GM23338 (cell line): Measurements from ENCODE around the gene DTNB. TPM values are rescaled to one million over a fixed set of nuclear protein-coding genes. Genes with fewer than 3 reads are reported as not detected.
A peak's percentile ranks its signal among the peaks of the same experiment; 100 is the strongest.

Experiments
- ATAC-seq: fragments of 200-7000 bp; cut with Tn5 transposase; 3 replicates; pipeline ENCODE4 v1.9.1; 2020
- DNase-seq: peaks from one replicate; pipeline ENCODE4 v3.0.0-alpha.2; 2015; ENCODE audit warnings: low spot score
- H2AFZ ChIP-seq: fragments of 200-600 bp; sonication (generic); 2 replicates; pipeline ENCODE4 v1.8.0; 2016; ENCODE audit warnings: antibody characterized with exemption, mild to moderate bottlenecking, moderate library complexity
- H3F3A ChIP-seq: fragments of 200-600 bp; sonication (generic); replicated peaks from 2 replicates; pipeline ENCODE4 v1.8.0; 2017; ENCODE audit warnings: antibody characterized with exemption, mixed run types, low read depth
- H3K27ac ChIP-seq: fragments of 200-600 bp; sonication (generic); 2 replicates; pipeline ENCODE4 v1.6.1; 2016; ENCODE audit warnings: low read depth
- H3K27me3 ChIP-seq: fragments of 200-600 bp; sonication (generic); 2 replicates; pipeline ENCODE4 v1.8.0; 2016; ENCODE audit warnings: mild to moderate bottlenecking, mixed run types, moderate library complexity; ENCODE audit not compliant: insufficient read depth
- H3K36me3 ChIP-seq: fragments of 200-600 bp; sonication (generic); 2 replicates; pipeline ENCODE4 v1.8.0; 2016; ENCODE audit warnings: mild to moderate bottlenecking; ENCODE audit not compliant: insufficient read depth
- H3K4me1 ChIP-seq: fragments of 200-600 bp; sonication (generic); 2 replicates; pipeline ENCODE4 v1.8.0; 2016; ENCODE audit warnings: mild to moderate bottlenecking, moderate library complexity; ENCODE audit not compliant: insufficient read depth
- H3K4me2 ChIP-seq: fragments of 200-600 bp; sonication (generic); 2 replicates; pipeline ENCODE4 v1.7.1; 2017; ENCODE audit warnings: mixed run types
- H3K4me3 ChIP-seq: fragments of 200-600 bp; sonication (generic); 2 replicates; pipeline ENCODE4 v1.6.1; 2016; ENCODE audit warnings: mixed run types
- H3K79me2 ChIP-seq: fragments of 200-600 bp; sonication (generic); replicated peaks from 2 replicates; pipeline ENCODE4 v1.8.0; 2017; ENCODE audit warnings: mild to moderate bottlenecking; ENCODE audit not compliant: insufficient read depth
- H3K9me2 ChIP-seq: fragments of 200-600 bp; sonication (generic); 2 replicates; pipeline ENCODE4 v1.8.0; 2017; ENCODE audit not compliant: insufficient read depth
- H4K20me1 ChIP-seq: fragments of 200-600 bp; sonication (generic); replicated peaks from 2 replicates; pipeline ENCODE4 v1.8.0; 2017; ENCODE audit warnings: mild to moderate bottlenecking; ENCODE audit not compliant: insufficient read depth
- H3K27ac Mint-ChIP-seq: 2 replicates; pipeline ENCODE4 v1.8.0; 2020; ENCODE audit warnings: inconsistent platforms, mild to moderate bottlenecking, moderate library complexity, mixed read lengths
- H3K27me3 Mint-ChIP-seq: 3 replicates; pipeline ENCODE4 v1.8.0; 2022; ENCODE audit warnings: low read depth, mild to moderate bottlenecking, moderate library complexity, mixed read lengths, inconsistent platforms; ENCODE audit not compliant: insufficient read depth, poor library complexity
- H3K36me3 Mint-ChIP-seq: 3 replicates; pipeline ENCODE4 v1.8.0; 2021; ENCODE audit warnings: low read depth, mild to moderate bottlenecking, inconsistent platforms, moderate library complexity, mixed read lengths
- H3K4me1 Mint-ChIP-seq: 3 replicates; pipeline ENCODE4 v1.8.0; 2020; ENCODE audit warnings: mild to moderate bottlenecking, inconsistent platforms, mixed read lengths
- H3K4me3 Mint-ChIP-seq: 3 replicates; pipeline ENCODE4 v1.8.0; 2021; ENCODE audit warnings: moderate library complexity, mild to moderate bottlenecking, inconsistent platforms, mixed read lengths
- H3K9me3 Mint-ChIP-seq: 3 replicates; pipeline ENCODE4 v1.8.0; 2020; ENCODE audit warnings: moderate library complexity, mild to moderate bottlenecking, inconsistent platforms, mixed read lengths
- polyA plus RNA-seq: library from polyadenylated mRNA; unstranded; fragments of >200 nt; fragmentation: Nextera tagmentation; extraction: Ambion mirVana; gene quantifications from 2 replicates; pipeline ENCODE4 v1.2.1, GENCODE V29; 2016
- total RNA-seq: library from RNA; depleted of rRNA; stranded (reverse); fragments of >200 nt; shearing (Covaris generic); gene quantifications from 2 replicates; pipeline ENCODE4 v1.2.3, GENCODE V29; 2014
- TF ChIP-seq, protein P1 (sequence below): IDR thresholded peaks from 2 replicates; pipeline ENCODE4 v1.6.1; 2016; ENCODE audit warnings: antibody characterized with exemption
- TF ChIP-seq, protein P2 (sequence below), 2 experiments: fragments of 200-600 bp in 1 of 2; sonication (generic) in 1 of 2; conservative IDR thresholded peaks; 2 replicates each; pipeline versions ENCODE4 v1.5.1 to v1.6.1; 2016 to 2017; ENCODE audit warnings: antibody characterized with exemption in 2 of 2, low read depth in 2 of 2, mild to moderate bottlenecking in 2 of 2, moderate library complexity in 1 of 2
- TF ChIP-seq, protein P3 (sequence below): IDR thresholded peaks from one replicate; pipeline ENCODE4 v1.6.1; 2018; ENCODE audit warnings: antibody characterized with exemption; ENCODE audit not compliant: unreplicated experiment

DTNB gene
- total and polyA plus RNA-seq, 2 experiments from 2014 or later, result 22.1 to 29.4 TPM

DNA sequence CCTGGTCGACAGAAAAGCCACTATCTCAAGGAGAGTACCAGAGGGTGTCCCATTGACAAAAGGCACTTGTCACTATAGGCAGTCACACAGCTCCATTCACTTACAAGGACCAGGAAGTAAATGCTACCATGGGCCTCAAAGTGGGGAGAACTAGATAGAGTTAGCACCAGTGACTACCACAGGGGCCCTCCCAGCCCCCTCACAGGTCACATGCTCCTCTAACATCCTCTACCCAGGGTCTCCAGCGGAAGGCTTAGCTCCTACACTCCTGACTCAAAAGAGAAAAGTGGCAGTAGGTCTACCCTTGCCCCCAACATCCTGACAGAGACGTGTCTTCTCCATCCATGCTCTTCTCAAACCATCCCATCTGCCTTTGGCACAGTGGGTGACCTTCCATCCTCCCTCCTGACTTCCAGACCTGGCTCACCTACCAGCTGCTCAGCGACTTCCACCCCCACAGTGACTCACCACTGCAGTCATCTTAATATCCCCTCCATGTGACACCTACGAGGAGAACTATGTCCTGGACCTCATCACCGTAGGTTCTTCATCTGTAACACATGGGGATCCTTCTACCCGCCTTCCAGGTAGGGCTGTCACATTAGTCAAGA is 326.1 kb downstream of the DTNB start (continued):
- TF ChIP-seq, protein P1, sequence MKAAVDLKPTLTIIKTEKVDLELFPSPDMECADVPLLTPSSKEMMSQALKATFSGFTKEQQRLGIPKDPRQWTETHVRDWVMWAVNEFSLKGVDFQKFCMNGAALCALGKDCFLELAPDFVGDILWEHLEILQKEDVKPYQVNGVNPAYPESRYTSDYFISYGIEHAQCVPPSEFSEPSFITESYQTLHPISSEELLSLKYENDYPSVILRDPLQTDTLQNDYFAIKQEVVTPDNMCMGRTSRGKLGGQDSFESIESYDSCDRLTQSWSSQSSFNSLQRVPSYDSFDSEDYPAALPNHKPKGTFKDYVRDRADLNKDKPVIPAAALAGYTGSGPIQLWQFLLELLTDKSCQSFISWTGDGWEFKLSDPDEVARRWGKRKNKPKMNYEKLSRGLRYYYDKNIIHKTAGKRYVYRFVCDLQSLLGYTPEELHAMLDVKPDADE, result no peak

DNA sequence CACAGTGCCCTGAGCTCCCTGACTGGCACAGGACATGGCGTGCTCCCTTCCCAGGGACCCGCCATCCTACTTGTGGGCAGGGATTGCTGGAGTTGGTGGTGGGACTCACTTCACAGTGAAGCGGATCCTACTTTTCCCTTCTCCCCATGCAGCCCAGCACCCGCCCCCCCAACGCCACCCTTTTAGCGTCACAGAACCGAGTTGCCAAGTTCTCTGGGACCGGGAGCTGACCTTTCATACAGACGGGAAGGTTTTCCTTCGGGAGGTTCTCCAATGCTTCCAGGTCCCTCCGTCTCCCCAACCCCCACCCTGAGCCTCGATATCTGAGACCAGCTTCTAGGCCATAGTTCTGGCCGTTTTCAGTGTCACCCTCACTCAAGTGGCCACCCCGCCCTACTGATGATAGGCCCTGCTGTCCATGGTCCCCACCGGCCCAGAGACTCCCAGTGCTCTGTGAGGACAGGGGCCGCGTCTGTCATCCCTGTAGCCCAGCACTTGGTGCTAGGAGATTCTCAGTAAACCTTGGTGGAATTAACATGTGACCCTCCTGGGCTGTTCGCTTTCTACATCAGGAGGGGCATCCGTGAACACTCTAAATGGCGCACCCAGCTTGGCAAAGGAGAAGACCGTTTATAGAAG is 330.1 kb downstream of the DTNB start:
- H3K36me3 ChIP-seq, result no peaks in the 10 kb centered on the region
- H3K27ac Mint-ChIP-seq, result no peak overlapping the region
- TF ChIP-seq, protein P2, sequence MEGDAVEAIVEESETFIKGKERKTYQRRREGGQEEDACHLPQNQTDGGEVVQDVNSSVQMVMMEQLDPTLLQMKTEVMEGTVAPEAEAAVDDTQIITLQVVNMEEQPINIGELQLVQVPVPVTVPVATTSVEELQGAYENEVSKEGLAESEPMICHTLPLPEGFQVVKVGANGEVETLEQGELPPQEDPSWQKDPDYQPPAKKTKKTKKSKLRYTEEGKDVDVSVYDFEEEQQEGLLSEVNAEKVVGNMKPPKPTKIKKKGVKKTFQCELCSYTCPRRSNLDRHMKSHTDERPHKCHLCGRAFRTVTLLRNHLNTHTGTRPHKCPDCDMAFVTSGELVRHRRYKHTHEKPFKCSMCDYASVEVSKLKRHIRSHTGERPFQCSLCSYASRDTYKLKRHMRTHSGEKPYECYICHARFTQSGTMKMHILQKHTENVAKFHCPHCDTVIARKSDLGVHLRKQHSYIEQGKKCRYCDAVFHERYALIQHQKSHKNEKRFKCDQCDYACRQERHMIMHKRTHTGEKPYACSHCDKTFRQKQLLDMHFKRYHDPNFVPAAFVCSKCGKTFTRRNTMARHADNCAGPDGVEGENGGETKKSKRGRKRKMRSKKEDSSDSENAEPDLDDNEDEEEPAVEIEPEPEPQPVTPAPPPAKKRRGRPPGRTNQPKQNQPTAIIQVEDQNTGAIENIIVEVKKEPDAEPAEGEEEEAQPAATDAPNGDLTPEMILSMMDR (conservative IDR thresholded peaks at IDR 0.05; ENCODE audit: low read depth in 2 of 2), result no peak
- TF ChIP-seq, protein P3, sequence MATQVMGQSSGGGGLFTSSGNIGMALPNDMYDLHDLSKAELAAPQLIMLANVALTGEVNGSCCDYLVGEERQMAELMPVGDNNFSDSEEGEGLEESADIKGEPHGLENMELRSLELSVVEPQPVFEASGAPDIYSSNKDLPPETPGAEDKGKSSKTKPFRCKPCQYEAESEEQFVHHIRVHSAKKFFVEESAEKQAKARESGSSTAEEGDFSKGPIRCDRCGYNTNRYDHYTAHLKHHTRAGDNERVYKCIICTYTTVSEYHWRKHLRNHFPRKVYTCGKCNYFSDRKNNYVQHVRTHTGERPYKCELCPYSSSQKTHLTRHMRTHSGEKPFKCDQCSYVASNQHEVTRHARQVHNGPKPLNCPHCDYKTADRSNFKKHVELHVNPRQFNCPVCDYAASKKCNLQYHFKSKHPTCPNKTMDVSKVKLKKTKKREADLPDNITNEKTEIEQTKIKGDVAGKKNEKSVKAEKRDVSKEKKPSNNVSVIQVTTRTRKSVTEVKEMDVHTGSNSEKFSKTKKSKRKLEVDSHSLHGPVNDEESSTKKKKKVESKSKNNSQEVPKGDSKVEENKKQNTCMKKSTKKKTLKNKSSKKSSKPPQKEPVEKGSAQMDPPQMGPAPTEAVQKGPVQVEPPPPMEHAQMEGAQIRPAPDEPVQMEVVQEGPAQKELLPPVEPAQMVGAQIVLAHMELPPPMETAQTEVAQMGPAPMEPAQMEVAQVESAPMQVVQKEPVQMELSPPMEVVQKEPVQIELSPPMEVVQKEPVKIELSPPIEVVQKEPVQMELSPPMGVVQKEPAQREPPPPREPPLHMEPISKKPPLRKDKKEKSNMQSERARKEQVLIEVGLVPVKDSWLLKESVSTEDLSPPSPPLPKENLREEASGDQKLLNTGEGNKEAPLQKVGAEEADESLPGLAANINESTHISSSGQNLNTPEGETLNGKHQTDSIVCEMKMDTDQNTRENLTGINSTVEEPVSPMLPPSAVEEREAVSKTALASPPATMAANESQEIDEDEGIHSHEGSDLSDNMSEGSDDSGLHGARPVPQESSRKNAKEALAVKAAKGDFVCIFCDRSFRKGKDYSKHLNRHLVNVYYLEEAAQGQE, result peak; percentile 63
- H3F3A ChIP-seq, result peaks cover 13% of the 10 kb centered on the region; the same call in 1 of the 2 replicates
- ATAC-seq (no peak), DNase-seq (no peak)
- no peak overlapping the region for H3K27ac ChIP-seq
- H2AFZ ChIP-seq, result no peak overlapping the region
- H3K27me3 ChIP-seq, result peaks cover 18% of the 10 kb centered on the region
- H3K4me1 ChIP-seq, result peaks cover 6% of the 10 kb centered on the region; the same call in 1 of the 2 replicates
- peak overlapping the region; percentile 67 for H3K4me3 Mint-ChIP-seq
- no peaks in the 10 kb centered on the region for H3K9me2 ChIP-seq
- peaks cover 20% of the 10 kb centered on the region for H3K27me3 Mint-ChIP-seq
- no peaks in the 10 kb centered on the region for H3K79me2 ChIP-seq
- peak overlapping the region; percentile 91 for H3K4me2 ChIP-seq
- H4K20me1 ChIP-seq, result no peaks in the 10 kb centered on the region
- H3K9me3 Mint-ChIP-seq, result no peaks in the 10 kb centered on the region
- H3K4me3 ChIP-seq, result no peak overlapping the region
- H3K4me1 Mint-ChIP-seq, result peaks cover 20% of the 10 kb centered on the region
- no peaks in the 10 kb centered on the region for H3K36me3 Mint-ChIP-seq
